ENCODE data around the gene UFC1. TPM values are rescaled to one million over a fixed set of nuclear protein-coding genes. Genes with fewer than 3 reads are reported as not detected.
A peak's percentile ranks its signal among the peaks of the same experiment; 100 is the strongest.

Gene UFC1
- total and polyA plus RNA-seq, 2 of the 13 experiments (the other 11 are each of a cell fraction or from before 2014, with no cell fraction given) = 72.8 to 85.2 TPM

- TF ChIP-seq ZNF318 (CRISPR knock-in tag; IDR thresholded peaks at IDR 0.05) = peak; percentile 45; the same call in 1 of the 2 replicates
- TF ChIP-seq ATF3 (CRISPR knock-in tag; IDR thresholded peaks at IDR 0.05) = 0 out of 2 replicates have a peak, but pooled peaks have one; percentile 32
- TF ChIP-seq NR3C1 (CRISPR knock-in tag; IDR thresholded peaks at IDR 0.05) = no peak
- TF ChIP-seq MIER3 (CRISPR knock-in tag; IDR thresholded peaks at IDR 0.05; ENCODE audit: borderline replicate concordance) = 0 out of 2 replicates have a peak, but pooled peaks have one; percentile 54
- peak; percentile 75 for TF ChIP-seq MED8 (CRISPR knock-in tag; IDR thresholded peaks at IDR 0.05; ENCODE audit: insufficient replicate concordance)
- peak; percentile 78 for TF ChIP-seq NR2C2 (CRISPR knock-in tag; IDR thresholded peaks at IDR 0.05; ENCODE audit: borderline replicate concordance)
- TF ChIP-seq BORCS8-MEF2B (CRISPR knock-in tag; IDR thresholded peaks at IDR 0.05) = peak; percentile 59
- TF ChIP-seq MAFF (IDR thresholded peaks at IDR 0.05; ENCODE audit: low read depth, low read length) = no peak
- TF ChIP-seq KLF12 (CRISPR knock-in tag; IDR thresholded peaks at IDR 0.05; ENCODE audit: borderline replicate concordance) = 0 out of 2 replicates have a peak, but pooled peaks have one; percentile 22
- no peak for TF ChIP-seq CCAR2 (optimal IDR thresholded peaks at IDR 0.05; ENCODE audit: low read depth, low read length)
- peak; percentile 79; the same call in 1 of the 2 replicates for TF ChIP-seq ZNF350 (CRISPR knock-in tag; IDR thresholded peaks at IDR 0.05; ENCODE audit: borderline replicate concordance, low read depth)
- peak; percentile 81; the same call in 1 of the 2 replicates for TF ChIP-seq ZBTB26 (CRISPR knock-in tag; IDR thresholded peaks at IDR 0.05; ENCODE audit: borderline replicate concordance)
- TF ChIP-seq SRSF1 (optimal IDR thresholded peaks at IDR 0.05; ENCODE audit: low read depth, low read length) = no peak
- no peak for TF ChIP-seq JUNB (CRISPR knock-in tag; IDR thresholded peaks at IDR 0.05; ENCODE audit: borderline replicate concordance)
- no peak for TF ChIP-seq MAF1 (CRISPR knock-in tag; IDR thresholded peaks at IDR 0.05; ENCODE audit: borderline replicate concordance)
- no peak for TF ChIP-seq PBX3 (CRISPR knock-in tag; IDR thresholded peaks at IDR 0.05; ENCODE audit: borderline replicate concordance)
- TF ChIP-seq ZNF496 (CRISPR knock-in tag; IDR thresholded peaks at IDR 0.05; ENCODE audit: insufficient replicate concordance) = no peak
Measured at GRCh38 chr1:161177112-161177935, 23.5 kb downstream of the UFC1 start, which contains the start of gene B4GALT3 (continued).

All from HepG2 (cell line).